PC-9 (cell line): ENCODE data around the gene PHRF1.

Experiments
- EZH2 ChIP-seq: fragments of 200-600 bp; sonication (generic); IDR thresholded peaks from 2 replicates; pipeline ENCODE4 v1.8.0; 2017; ENCODE audit warnings: antibody characterized with exemption, low read depth
- TF ChIP-seq, protein P1 (sequence below): fragments of 200-600 bp; sonication (generic); conservative IDR thresholded peaks from 2 replicates; pipeline ENCODE4 v1.6.1; 2017; ENCODE audit warnings: mixed run types, antibody characterized with exemption, mild to moderate bottlenecking, moderate library complexity

DNA sequence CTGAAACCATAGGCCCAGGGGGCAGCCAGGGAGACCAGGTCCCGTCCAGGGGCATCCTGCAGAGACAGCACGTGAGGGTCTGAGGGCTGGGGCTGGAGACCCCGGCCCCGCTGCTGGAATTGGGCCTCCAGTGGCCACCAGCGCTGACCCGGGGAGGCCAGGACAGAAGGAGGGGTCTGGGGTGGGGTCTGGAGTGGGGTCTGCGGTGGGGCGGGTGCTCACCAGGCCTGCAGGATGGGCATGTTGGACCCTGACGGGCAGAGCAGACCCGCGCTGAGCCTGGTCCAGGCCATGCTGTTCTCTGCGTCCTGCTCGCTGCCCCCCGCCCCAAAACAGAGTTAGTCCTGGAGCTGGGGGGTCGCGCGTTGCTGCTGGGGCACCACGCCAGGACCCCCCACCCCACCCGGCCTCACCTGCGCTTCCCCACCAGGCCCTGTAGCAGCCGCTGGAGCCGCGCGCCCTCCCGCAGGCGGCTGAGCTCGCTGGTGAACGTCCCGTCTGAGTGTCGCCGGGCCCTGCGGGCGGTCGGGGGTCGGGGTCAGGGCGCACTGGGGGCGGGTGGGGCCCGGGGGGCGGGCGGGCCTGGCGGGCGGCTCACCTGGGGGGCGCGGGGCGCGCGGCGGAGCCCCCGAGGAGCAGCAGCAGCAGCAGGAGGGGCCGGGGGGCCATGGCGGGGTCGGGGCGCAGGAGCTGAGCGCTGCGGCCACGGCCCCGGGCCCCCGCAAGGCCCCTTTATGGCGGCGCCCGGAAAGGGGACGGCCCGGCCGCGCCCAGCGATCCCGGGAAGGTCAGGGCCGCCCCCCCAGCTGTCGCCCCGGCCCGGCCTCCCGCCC, 50.4 kb downstream of the PHRF1 start, which contains the start of gene SCT:
- TF ChIP-seq, protein P1, sequence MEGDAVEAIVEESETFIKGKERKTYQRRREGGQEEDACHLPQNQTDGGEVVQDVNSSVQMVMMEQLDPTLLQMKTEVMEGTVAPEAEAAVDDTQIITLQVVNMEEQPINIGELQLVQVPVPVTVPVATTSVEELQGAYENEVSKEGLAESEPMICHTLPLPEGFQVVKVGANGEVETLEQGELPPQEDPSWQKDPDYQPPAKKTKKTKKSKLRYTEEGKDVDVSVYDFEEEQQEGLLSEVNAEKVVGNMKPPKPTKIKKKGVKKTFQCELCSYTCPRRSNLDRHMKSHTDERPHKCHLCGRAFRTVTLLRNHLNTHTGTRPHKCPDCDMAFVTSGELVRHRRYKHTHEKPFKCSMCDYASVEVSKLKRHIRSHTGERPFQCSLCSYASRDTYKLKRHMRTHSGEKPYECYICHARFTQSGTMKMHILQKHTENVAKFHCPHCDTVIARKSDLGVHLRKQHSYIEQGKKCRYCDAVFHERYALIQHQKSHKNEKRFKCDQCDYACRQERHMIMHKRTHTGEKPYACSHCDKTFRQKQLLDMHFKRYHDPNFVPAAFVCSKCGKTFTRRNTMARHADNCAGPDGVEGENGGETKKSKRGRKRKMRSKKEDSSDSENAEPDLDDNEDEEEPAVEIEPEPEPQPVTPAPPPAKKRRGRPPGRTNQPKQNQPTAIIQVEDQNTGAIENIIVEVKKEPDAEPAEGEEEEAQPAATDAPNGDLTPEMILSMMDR: no peak
- TF ChIP-seq EZH2: no peak
